GM19463 (cell line): ENCODE measurements around the gene FBXO10.
"Not testable (repeated sequence)": the region's sequence is repeated elsewhere in the genome, so short reads cannot be mapped to it uniquely, and the experiment has no call there.

Source experiments
- ATAC-seq: cut with Tn5 transposase; IDR thresholded peaks from one replicate; pipeline ENCODE4 v1.9.1; 2021; ENCODE audit warnings: mild to moderate bottlenecking, moderate library complexity; ENCODE audit not compliant: unreplicated experiment

Gene FBXO10

DNA sequence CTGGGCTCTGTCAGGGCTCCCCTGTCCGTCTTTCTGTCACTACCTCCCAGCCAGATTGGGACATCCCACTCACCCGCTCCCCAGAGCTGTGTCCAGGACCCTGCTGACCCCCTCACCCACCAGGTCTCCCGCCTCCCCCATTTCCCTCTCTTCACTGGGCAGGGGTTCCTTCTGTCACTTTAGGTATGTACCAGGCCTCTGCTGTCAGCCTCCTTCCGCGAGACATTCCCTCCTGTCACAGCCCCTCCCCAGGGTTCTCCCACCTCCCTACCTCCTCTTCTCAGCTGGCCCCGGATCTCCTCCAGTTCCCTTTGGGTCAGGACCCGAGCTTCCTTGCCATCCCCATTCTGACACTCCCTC is 89.9 kb downstream of the FBXO10 start:
- no peak for ATAC-seq

DNA sequence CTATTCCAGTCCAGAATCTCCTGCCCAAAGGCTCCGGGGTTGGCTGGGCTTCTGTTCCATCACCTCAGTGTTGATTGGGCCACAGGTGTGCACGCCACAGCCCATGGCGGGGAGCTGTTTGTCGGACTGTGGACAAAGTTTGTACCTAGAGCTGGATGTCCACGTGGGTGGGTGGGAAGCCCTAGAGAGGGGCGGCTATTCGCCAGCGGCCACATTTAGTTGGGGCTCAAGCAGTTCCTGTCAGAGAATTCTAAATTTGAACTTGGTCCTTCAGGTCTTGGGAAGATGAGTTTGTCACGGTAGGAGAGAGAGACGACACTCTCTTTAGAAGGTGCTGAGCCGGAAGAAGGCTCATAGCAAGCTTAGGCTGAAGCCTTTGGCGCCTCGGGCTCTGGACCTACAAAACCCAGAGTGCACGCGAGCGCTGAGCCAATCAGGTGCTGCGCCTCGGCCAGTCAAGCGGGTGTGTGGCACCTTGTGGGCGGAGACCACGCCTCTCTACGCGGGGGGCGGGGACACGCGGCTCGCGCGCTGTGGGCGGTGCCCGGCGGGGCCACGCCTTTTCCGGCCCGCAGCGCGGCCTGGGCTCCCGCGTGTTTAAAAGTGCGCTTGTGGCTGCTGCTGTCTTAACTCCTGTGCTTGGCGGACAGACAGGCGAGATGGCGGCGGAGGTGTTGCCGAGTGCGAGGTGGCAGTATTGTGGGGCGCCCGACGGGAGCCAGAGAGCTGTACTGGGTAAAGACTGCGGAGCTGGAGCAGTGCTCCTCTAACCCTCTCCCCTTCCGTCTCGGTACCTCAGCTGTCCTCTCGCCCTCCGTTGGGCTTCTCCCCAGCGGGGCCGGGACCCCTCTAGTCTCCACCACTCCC is 90.6 kb downstream of the FBXO10 start, which contains the start of gene POLR1E:
TSS of gene POLR1E (plus strand) at position 560 of the 867 bp plus-strand sequence. CDS start at position 660, 100 bp downstream.
- peak; percentile 98 for ATAC-seq

DNA sequence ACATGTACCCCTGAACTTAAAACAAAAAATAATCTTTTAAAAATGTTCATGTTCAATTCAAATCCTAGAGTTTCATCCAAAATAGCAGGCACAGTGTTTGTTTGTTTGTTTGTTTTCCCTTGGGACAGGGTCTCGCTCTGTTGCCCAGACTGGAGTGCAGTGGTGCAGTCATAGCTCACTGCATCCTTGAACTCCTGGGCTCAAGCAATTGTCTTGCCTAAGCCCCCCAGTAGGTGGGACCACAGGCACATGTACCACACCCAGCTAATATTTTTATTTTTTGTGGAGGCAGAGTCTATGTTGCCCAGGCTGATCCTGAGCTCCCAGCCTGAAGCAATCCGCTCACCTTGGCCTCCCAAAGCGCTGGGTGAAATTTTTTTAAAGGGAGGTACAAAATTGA is 95.4 kb downstream of the FBXO10 start:
- ATAC-seq = no peak

GRCh38 chr9:37477987-37478619 is 98.1 kb downstream of the FBXO10 start:
- not testable (repeated sequence) for ATAC-seq

GRCh38 chr9:37477443-37477842 is 98.7 kb downstream of the FBXO10 start:
- not testable (repeated sequence) for ATAC-seq

GRCh38 chr9:37476930-37477329 is 99.2 kb downstream of the FBXO10 start:
- ATAC-seq = no peak

DNA sequence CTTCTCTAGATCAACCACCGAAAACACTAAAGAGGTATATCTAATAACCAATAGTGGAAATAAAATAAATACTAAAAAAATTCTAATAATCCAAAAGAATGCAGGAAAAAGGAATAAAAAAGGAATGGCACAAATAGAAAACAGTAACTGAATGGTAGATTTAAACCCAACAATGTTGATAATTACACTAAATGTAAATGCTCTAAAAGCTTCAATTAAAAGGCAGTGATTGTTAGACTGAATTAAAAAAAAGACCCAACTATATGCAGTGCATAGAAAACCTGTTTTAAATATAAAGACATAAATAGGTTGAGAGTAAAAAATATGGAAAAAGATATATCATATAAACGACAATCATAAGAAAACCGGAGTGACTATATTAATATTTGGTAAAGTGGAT is 101.7 kb downstream of the FBXO10 start:
- ATAC-seq = no peak

- not testable (repeated sequence) for ATAC-seq
Observed at GRCh38 chr9:37473982-37474381, 102.2 kb downstream of the FBXO10 start.

DNA sequence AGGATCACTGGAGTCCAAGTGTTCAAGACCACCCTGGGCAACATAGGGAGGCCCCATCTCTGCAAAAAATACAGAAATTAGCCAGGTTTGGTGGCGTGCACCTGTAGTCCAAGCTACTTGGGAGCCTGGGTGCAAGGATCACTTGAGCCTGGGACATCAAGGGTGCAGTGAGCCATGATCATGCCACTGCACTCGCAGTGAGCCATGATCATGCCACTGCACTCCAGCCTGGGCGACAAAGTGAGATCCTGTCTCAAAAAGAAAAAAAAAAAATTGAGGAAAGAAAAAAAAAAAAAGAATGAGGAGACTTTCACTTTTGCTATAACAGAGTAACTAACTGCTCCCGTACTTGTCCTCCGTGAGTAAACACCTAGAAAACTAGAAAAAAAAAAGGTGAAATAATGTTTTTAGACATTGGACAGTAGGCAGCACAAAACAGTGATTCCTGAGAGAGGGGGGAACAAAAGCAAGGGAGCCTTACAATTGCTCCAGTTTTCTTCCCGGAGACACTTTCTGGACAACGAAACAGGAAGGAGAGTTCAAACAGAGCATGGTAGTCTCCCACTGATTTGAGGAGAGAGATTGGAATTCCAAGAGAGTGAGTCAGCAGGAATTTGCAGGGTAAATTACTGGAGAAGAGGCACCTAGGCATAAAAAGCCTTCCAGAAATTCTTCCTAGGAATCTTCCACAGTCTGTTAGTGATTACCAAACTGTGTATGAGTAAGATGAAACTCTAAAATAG is 104.1 kb downstream of the FBXO10 start:
- no peak for ATAC-seq

GRCh38 chr9:37468620-37469019 is 107.6 kb downstream of the FBXO10 start:
- no peak for ATAC-seq

- ATAC-seq = not testable (repeated sequence)
Observed at GRCh38 chr9:37467530-37467929, 108.7 kb downstream of the FBXO10 start.

DNA sequence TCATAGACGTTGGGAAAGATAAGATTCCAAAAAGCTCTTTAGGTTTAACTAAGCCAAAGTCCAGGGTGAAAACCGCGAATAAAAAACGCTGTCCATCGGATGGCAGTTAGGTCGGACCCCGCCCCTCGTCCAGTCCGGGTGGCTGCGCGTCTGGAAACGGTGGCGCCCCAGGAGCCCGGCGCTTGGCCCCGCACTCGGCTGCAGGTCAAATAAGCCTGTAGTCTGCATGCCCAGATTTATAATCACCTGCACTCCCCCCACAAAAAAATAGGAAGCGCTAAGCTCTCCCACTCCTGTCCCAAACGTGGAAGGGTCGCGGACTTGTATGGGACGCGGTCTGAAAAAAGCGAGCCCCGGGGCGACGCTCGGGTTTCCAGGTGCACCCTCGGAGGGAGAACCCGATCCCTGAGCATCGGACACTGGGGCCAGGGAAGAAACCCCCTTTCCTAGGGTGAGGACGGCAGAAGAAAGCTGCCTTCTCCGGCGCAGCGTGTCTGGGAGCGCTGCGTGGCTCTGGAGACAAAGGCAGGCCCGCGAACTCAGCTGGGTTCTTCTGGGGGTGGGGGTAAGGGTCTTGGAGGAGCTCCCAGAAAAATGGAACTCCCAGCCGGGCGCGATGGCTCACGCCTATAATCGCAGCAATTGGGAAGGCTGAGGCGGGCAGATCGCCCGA is 110.0 kb downstream of the FBXO10 start:
- ATAC-seq = no peak

DNA sequence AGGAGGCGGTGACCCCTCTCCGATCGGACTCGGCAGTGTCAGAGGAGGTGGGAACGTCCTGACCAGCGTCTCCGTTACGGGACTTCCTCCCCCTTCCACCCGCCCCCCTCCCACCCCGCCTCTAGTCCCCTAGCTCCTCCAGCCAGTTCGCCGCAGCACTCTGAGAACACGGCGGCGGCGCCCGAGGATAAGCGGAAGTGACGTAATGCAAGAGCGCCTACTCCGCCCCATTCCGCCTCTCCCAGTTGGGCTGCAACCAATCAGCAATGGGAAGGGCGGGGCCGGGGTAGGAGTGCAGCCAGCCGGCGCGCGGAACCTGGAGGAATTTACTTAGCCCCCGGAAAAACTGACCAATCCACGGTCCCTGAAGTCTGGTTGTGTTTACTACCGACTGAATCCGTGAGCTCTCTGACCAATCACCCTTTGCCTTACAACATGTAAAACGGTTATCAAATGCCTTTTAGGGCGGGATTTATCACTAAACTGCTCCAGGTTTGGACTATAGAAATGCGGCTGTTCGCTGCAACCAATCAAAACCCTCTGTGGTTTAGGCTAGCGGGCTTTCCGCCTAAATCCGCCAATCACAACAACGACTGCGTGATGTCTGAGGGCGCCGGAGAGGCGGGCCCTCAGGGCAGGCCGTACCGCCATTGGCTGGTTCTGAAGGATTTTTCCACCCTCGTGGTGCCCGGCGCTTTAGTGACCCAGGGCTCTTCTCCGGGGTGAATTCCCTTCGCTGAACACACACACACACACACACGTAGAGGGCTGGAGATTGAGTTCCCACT is 110.7 kb downstream of the FBXO10 start, which contains the start of gene ZBTB5:
TSS of gene ZBTB5 (minus strand) at position 202 of the 788 bp plus-strand sequence. CDS start 22,899 bp downstream, outside the sequence.
- ATAC-seq = peak; percentile 77

DNA sequence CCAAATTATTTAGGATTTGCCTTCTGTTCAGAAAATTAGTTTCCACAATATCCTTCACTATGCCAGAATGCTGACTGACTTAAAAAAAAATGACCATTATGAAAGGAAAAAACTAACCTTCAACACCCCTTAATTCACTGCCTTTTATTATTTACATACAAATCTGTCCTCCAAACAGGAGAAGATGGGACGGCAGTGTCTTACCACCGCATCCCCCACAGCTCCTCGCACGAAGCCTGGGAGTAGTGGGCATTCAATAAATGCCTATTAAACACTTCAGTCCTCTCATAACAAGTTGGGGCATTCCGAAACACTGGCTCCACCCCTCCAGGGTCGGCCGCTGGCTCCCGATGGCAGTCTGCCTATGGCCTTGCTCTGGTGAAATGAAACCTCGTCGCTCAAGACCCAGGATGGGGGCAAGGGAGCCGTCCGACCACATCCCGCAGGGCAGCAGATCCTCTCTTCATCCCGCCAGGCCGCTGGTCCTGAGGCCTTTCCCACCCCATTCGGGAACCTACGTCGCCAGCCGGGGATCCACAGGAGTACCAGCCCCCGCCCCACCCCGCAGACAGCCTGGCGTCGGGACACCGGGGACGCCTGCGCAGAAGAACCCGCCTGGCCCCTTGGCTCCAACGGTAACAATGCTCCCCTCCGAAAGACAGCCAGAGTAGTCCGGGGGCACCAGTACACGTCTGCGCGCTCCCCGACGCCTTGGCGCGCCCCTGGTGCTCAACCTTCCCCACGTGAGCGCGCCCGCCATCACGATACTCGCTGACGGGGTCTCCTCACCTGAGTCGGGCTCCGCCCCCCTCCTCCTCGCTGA is 111.5 kb downstream of the FBXO10 start:
- peak; percentile 23 for ATAC-seq

DNA sequence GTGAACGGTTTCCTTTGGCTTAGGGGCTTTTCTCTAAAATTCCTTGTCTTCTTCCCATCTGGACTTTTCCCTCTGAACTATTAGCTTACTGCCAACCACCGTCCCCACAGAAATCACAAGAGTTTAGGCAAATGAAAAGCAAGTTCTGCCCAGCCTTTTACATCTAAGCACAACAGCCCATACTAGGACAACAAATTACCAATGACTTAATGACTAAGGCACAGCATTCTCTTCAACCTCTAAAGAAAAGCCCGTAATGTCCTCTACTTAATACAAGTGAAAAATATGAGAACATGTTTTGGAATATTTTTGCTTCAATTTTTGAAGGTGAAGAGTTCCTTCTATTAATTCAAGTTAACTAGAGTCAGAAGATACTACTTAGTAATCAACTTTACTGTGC is 112.2 kb downstream of the FBXO10 start:
- no peak for ATAC-seq
